Hepatocyte (in vitro differentiated cells): Measurements from ENCODE around the gene BAG3. TPM values are rescaled to one million over a fixed set of nuclear protein-coding genes. Genes with fewer than 3 reads are reported as not detected.

ENCODE experiments used
- DNase-seq: peaks from one replicate; pipeline ENCODE4 v3.0.0-alpha.2; 2016; ENCODE audit warnings: low spot score
- H2AFZ ChIP-seq: fragments of 200-600 bp; sonication (generic); 2 replicates; pipeline ENCODE4 v1.6.0; 2016; ENCODE audit warnings: antibody characterized with exemption, mild to moderate bottlenecking
- H3K27ac ChIP-seq: fragments of 200-600 bp; sonication (generic); 2 replicates; pipeline ENCODE4 v1.5.1; 2016; ENCODE audit warnings: mild to moderate bottlenecking
- H3K27me3 ChIP-seq: fragments of 200-600 bp; sonication (generic); 2 replicates; pipeline ENCODE4 v1.6.1; 2016
- H3K36me3 ChIP-seq: fragments of 200-600 bp; sonication (generic); replicated peaks from 2 replicates; pipeline ENCODE4 v1.5.1; 2016; ENCODE audit warnings: low read depth; ENCODE audit not compliant: insufficient read depth
- H3K4me1 ChIP-seq: fragments of 200-600 bp; sonication (generic); 2 replicates; pipeline ENCODE4 v1.5.1; 2016; ENCODE audit warnings: mild to moderate bottlenecking, moderate library complexity; ENCODE audit not compliant: insufficient read depth
- H3K4me2 ChIP-seq: fragments of 200-600 bp; sonication (generic); 2 replicates; pipeline ENCODE4 v1.6.0; 2016
- H3K4me3 ChIP-seq: fragments of 200-600 bp; sonication (generic); 2 replicates; pipeline ENCODE4 v1.5.1; 2016; ENCODE audit warnings: mild to moderate bottlenecking
- H3K79me2 ChIP-seq: fragments of 200-600 bp; sonication (generic); 2 replicates; pipeline ENCODE4 v1.6.0; 2017; ENCODE audit warnings: mild to moderate bottlenecking
- H3K9me2 ChIP-seq: fragments of 200-600 bp; sonication (generic); replicated peaks from 2 replicates; pipeline ENCODE4 v1.6.0; 2017; ENCODE audit warnings: mild to moderate bottlenecking; ENCODE audit not compliant: insufficient read depth
- H3K9me3 ChIP-seq: fragments of 200-600 bp; sonication (generic); 2 replicates; pipeline ENCODE4 v1.5.1; 2016; ENCODE audit warnings: low read depth, mild to moderate bottlenecking
- H4K20me1 ChIP-seq: fragments of 200-600 bp; sonication (generic); 2 replicates; pipeline ENCODE4 v1.6.0; 2016; ENCODE audit warnings: mild to moderate bottlenecking; ENCODE audit not compliant: insufficient read depth, poor library complexity, severe bottlenecking
- CTCF ChIP-seq: fragments of 200-600 bp; sonication (generic); IDR thresholded peaks from 2 replicates; pipeline ENCODE4 v1.5.1; 2016; ENCODE audit warnings: antibody characterized with exemption, mild to moderate bottlenecking; ENCODE audit not compliant: poor library complexity
- EZH2 ChIP-seq: fragments of 200-600 bp; sonication (generic); IDR thresholded peaks from 2 replicates; pipeline ENCODE4 v1.6.1; 2016; ENCODE audit warnings: antibody characterized with exemption, mild to moderate bottlenecking, borderline replicate concordance
- EZH2phosphoT487 ChIP-seq: fragments of 200-600 bp; sonication (generic); IDR thresholded peaks from one replicate; pipeline ENCODE4 v1.6.1; 2018; ENCODE audit warnings: antibody characterized with exemption, mild to moderate bottlenecking, low read depth, moderate library complexity; ENCODE audit not compliant: unreplicated experiment, severe bottlenecking
- WGBS: methylation state at CpG from one replicate; pipeline ENCODE4 v1.1.6; 2016; ENCODE audit warnings: low lambda C conversion rate; ENCODE audit errors: missing lambda C conversion rate; 5-methylcytosine and 5-hydroxymethylcytosine counted together
- polyA plus RNA-seq: library from polyadenylated mRNA; unstranded; fragments of >200 nt; fragmentation: Nextera tagmentation; extraction: Ambion mirVana; gene quantifications from 2 replicates; pipeline ENCODE4 v1.2.1, GENCODE V29; 2016
- total RNA-seq: library from RNA; depleted of rRNA; stranded (reverse); fragments of >200 nt; gene quantifications from 2 replicates; pipeline ENCODE4 v1.2.3, GENCODE V29; 2014

BAG3 gene
- total and polyA plus RNA-seq, 2 experiments from 2014 or later, result 18.2 to 67.1 TPM

- Histone ChIP-seq H3K4me2 (no peak overlapping the region), H3K4me3 (no peak overlapping the region), H3K9me3 (no peaks in the 10 kb centered on the region), H3K4me1 (no peaks in the 10 kb centered on the region), H2AFZ (no peak overlapping the region), H4K20me1 (no peaks in the 10 kb centered on the region), H3K36me3 (no peaks in the 10 kb centered on the region), H3K27me3 (no peaks in the 10 kb centered on the region), H3K79me2 (no peaks in the 10 kb centered on the region), H3K9me2 (no peaks in the 10 kb centered on the region), H3K27ac (no peak overlapping the region)
- no peak for DNase-seq
- 94% methylated on average over 5 of the region's 5 CpGs for WGBS
- TF ChIP-seq CTCF (no peak), EZH2phosphoT487 (no peak), EZH2 (no peak)
Observed at GRCh38 chr10:119630300-119630699, 20.9 kb upstream of the BAG3 start.

- Histone ChIP-seq H3K27ac (peak overlapping the region; percentile 26), H3K4me1 (no peaks in the 10 kb centered on the region), H4K20me1 (no peaks in the 10 kb centered on the region), H3K36me3 (no peaks in the 10 kb centered on the region), H3K9me2 (no peaks in the 10 kb centered on the region), H3K4me3 (no peak overlapping the region), H3K4me2 (no peak overlapping the region), H3K27me3 (no peaks in the 10 kb centered on the region), H3K79me2 (no peaks in the 10 kb centered on the region), H3K9me3 (no peaks in the 10 kb centered on the region), H2AFZ (no peak overlapping the region)
- no peak for DNase-seq
- TF ChIP-seq EZH2phosphoT487, result no peak
- no peak for TF ChIP-seq CTCF
- no peak for TF ChIP-seq EZH2
- WGBS, result 84% methylated on average over 3 of the region's 3 CpGs
Observed at GRCh38 chr10:119633538-119634218, 17.5 kb upstream of the BAG3 start.

- TF ChIP-seq EZH2 (no peak), EZH2phosphoT487 (no peak), CTCF (no peak)
- no peaks in the 10 kb centered on the region for H3K27me3 ChIP-seq
- no peaks in the 10 kb centered on the region for H3K36me3 ChIP-seq
- H3K9me3 ChIP-seq, result no peaks in the 10 kb centered on the region
- no peak overlapping the region for H3K4me2 ChIP-seq
- 69% methylated on average over 1 of the region's 1 CpG for WGBS
- H3K27ac ChIP-seq, result peak overlapping the region; percentile 26
- H3K9me2 ChIP-seq, result no peaks in the 10 kb centered on the region
- no peaks in the 10 kb centered on the region for H3K79me2 ChIP-seq
- no peak for DNase-seq
- H3K4me3 ChIP-seq, result no peak overlapping the region
- H3K4me1 ChIP-seq, result no peaks in the 10 kb centered on the region
- H4K20me1 ChIP-seq, result no peaks in the 10 kb centered on the region
- no peak overlapping the region for H2AFZ ChIP-seq
Observed at GRCh38 chr10:119634219-119634544, 17.0 kb upstream of the BAG3 start.
